BLaER1 (cell line): ENCODE data around the gene SLC37A1.

Source experiments
- H3K27ac ChIP-seq: shearing (Covaris generic); formaldehyde crosslinking; 2 replicates; pipeline ENCODE4 v1.8.1; 2022
- H3K27me3 ChIP-seq: shearing (Covaris generic); formaldehyde crosslinking; 2 replicates; pipeline ENCODE4 v1.8.1; 2022
- H3K36me3 ChIP-seq: shearing (Covaris generic); formaldehyde crosslinking; 2 replicates; pipeline ENCODE4 v1.8.1; 2022
- H3K4me1 ChIP-seq: shearing (Covaris generic); formaldehyde crosslinking; 2 replicates; pipeline ENCODE4 v1.8.1; 2022
- H3K4me2 ChIP-seq: shearing (Covaris generic); formaldehyde crosslinking; 2 replicates; pipeline ENCODE4 v1.8.1; 2022
- H3K4me3 ChIP-seq: shearing (Covaris generic); formaldehyde crosslinking; 2 replicates; pipeline ENCODE4 v1.8.1; 2022
- H3K9ac ChIP-seq: shearing (Covaris generic); formaldehyde crosslinking; 2 replicates; pipeline ENCODE4 v1.8.1; 2022
- H3K9me3 ChIP-seq: shearing (Covaris generic); formaldehyde crosslinking; 2 replicates; pipeline ENCODE4 v1.8.1; 2022
- H4K20me1 ChIP-seq: shearing (Covaris generic); formaldehyde crosslinking; 2 replicates; pipeline ENCODE4 v1.8.1; 2022
- Cebpa-rat ChIP-seq: shearing (Covaris generic); IDR thresholded peaks from 2 replicates; pipeline ENCODE4 v1.8.1; 2022

Gene SLC37A1

GRCh38 chr21:42518215-42518614 is 4.6 kb downstream of the SLC37A1 start:
- no peak for TF ChIP-seq Cebpa-rat
- Histone ChIP-seq H3K27ac (no peak overlapping the region), H3K4me2 (no peak overlapping the region), H3K4me3 (no peak overlapping the region), H3K36me3 (peaks cover 66% of the 10 kb centered on the region), H3K9me3 (no peaks in the 10 kb centered on the region), H3K27me3 (no peaks in the 10 kb centered on the region), H3K9ac (no peak overlapping the region; the same call in 1 of the 2 replicates), H3K4me1 (peaks cover 63% of the 10 kb centered on the region), H4K20me1 (peaks cover 11% of the 10 kb centered on the region; the same call in 1 of the 2 replicates)

- Histone ChIP-seq H3K36me3 (peaks cover 67% of the 10 kb centered on the region), H3K9ac (no peak overlapping the region), H3K4me3 (no peak overlapping the region), H3K9me3 (no peaks in the 10 kb centered on the region), H4K20me1 (peaks cover 11% of the 10 kb centered on the region; the same call in 1 of the 2 replicates), H3K27me3 (no peaks in the 10 kb centered on the region), H3K27ac (no peak overlapping the region), H3K4me2 (no peak overlapping the region), H3K4me1 (peaks cover 65% of the 10 kb centered on the region)
- TF ChIP-seq Cebpa-rat = no peak
Observed at GRCh38 chr21:42518626-42519025, 5.0 kb downstream of the SLC37A1 start.

- Histone ChIP-seq H3K36me3 (peaks cover 67% of the 10 kb centered on the region), H4K20me1 (peaks cover 6% of the 10 kb centered on the region; the same call in 1 of the 2 replicates), H3K4me1 (peaks cover 75% of the 10 kb centered on the region), H3K4me3 (no peak overlapping the region), H3K27ac (no peak overlapping the region), H3K9me3 (no peaks in the 10 kb centered on the region), H3K9ac (no peak overlapping the region), H3K4me2 (no peak overlapping the region), H3K27me3 (no peaks in the 10 kb centered on the region)
- no peak for TF ChIP-seq Cebpa-rat
Observed at GRCh38 chr21:42520628-42521253, 7.1 kb downstream of the SLC37A1 start.

- no peaks in the 10 kb centered on the region for H3K9me3 ChIP-seq
- TF ChIP-seq Cebpa-rat = no peak
- peaks cover 67% of the 10 kb centered on the region for H3K36me3 ChIP-seq
- H4K20me1 ChIP-seq = no peaks in the 10 kb centered on the region
- no peak overlapping the region for H3K4me3 ChIP-seq
- no peak overlapping the region for H3K27ac ChIP-seq
- no peaks in the 10 kb centered on the region for H3K27me3 ChIP-seq
- H3K4me1 ChIP-seq = peaks cover 75% of the 10 kb centered on the region
- H3K4me2 ChIP-seq = no peak overlapping the region
- H3K9ac ChIP-seq = no peak overlapping the region
Observed at GRCh38 chr21:42521384-42521783, 7.7 kb downstream of the SLC37A1 start.

GRCh38 chr21:42521805-42522204 is 8.2 kb downstream of the SLC37A1 start:
- Histone ChIP-seq H3K27ac (no peak overlapping the region), H3K9me3 (no peaks in the 10 kb centered on the region), H4K20me1 (no peaks in the 10 kb centered on the region), H3K36me3 (peaks cover 65% of the 10 kb centered on the region), H3K4me1 (peaks cover 75% of the 10 kb centered on the region), H3K4me2 (peak overlapping the region; percentile 95; the same call in 1 of the 2 replicates), H3K9ac (no peak overlapping the region), H3K4me3 (no peak overlapping the region), H3K27me3 (no peaks in the 10 kb centered on the region)
- TF ChIP-seq Cebpa-rat = no peak

- Histone ChIP-seq H3K4me3 (no peak overlapping the region), H3K27me3 (no peaks in the 10 kb centered on the region), H4K20me1 (no peaks in the 10 kb centered on the region), H3K9me3 (no peaks in the 10 kb centered on the region), H3K4me2 (peak overlapping the region; percentile 95), H3K9ac (no peak overlapping the region), H3K27ac (peak overlapping the region; percentile 93; the same call in 1 of the 2 replicates), H3K4me1 (peaks cover 75% of the 10 kb centered on the region), H3K36me3 (peaks cover 60% of the 10 kb centered on the region)
- no peak for TF ChIP-seq Cebpa-rat
Observed at GRCh38 chr21:42522271-42522670, 8.6 kb downstream of the SLC37A1 start.

GRCh38 chr21:42522771-42523170 is 9.1 kb downstream of the SLC37A1 start:
- H3K9ac ChIP-seq = no peak overlapping the region
- no peak overlapping the region for H3K4me3 ChIP-seq
- peaks cover 55% of the 10 kb centered on the region for H3K36me3 ChIP-seq
- no peaks in the 10 kb centered on the region for H3K9me3 ChIP-seq
- H3K27me3 ChIP-seq = no peaks in the 10 kb centered on the region
- peak overlapping the region; percentile 93 for H3K27ac ChIP-seq
- no peak for TF ChIP-seq Cebpa-rat
- H3K4me2 ChIP-seq = peak overlapping the region; percentile 95
- peaks cover 74% of the 10 kb centered on the region for H3K4me1 ChIP-seq
- H4K20me1 ChIP-seq = no peaks in the 10 kb centered on the region

GRCh38 chr21:42523211-42523610 is 9.6 kb downstream of the SLC37A1 start:
- no peaks in the 10 kb centered on the region for H3K9me3 ChIP-seq
- peak overlapping the region; percentile 95 for H3K4me2 ChIP-seq
- no peaks in the 10 kb centered on the region for H3K27me3 ChIP-seq
- H3K9ac ChIP-seq = peak overlapping the region; percentile 75
- H4K20me1 ChIP-seq = no peaks in the 10 kb centered on the region
- H3K27ac ChIP-seq = peak overlapping the region; percentile 93
- peaks cover 51% of the 10 kb centered on the region for H3K36me3 ChIP-seq
- no peak for TF ChIP-seq Cebpa-rat
- H3K4me3 ChIP-seq = no peak overlapping the region; the same call in 1 of the 2 replicates
- H3K4me1 ChIP-seq = peaks cover 78% of the 10 kb centered on the region

- no peaks in the 10 kb centered on the region for H3K9me3 ChIP-seq
- peak overlapping the region; percentile 93 for H3K27ac ChIP-seq
- no peaks in the 10 kb centered on the region for H3K27me3 ChIP-seq
- peak overlapping the region; percentile 95 for H3K4me2 ChIP-seq
- H4K20me1 ChIP-seq = no peaks in the 10 kb centered on the region
- peak overlapping the region; percentile 75 for H3K9ac ChIP-seq
- H3K4me1 ChIP-seq = peaks cover 85% of the 10 kb centered on the region
- peak overlapping the region; percentile 46 for H3K4me3 ChIP-seq
- peaks cover 44% of the 10 kb centered on the region for H3K36me3 ChIP-seq
- TF ChIP-seq Cebpa-rat = no peak
Observed at GRCh38 chr21:42523941-42524340, 10.3 kb downstream of the SLC37A1 start.

GRCh38 chr21:42524341-42525028 is 10.8 kb downstream of the SLC37A1 start:
- Histone ChIP-seq H3K27me3 (no peaks in the 10 kb centered on the region), H3K4me2 (peak overlapping the region; percentile 95), H3K9me3 (no peaks in the 10 kb centered on the region), H3K4me3 (peak overlapping the region; percentile 46), H3K9ac (peak overlapping the region; percentile 75), H4K20me1 (no peaks in the 10 kb centered on the region), H3K36me3 (peaks cover 38% of the 10 kb centered on the region), H3K4me1 (peaks cover 91% of the 10 kb centered on the region), H3K27ac (peak overlapping the region; percentile 93)
- TF ChIP-seq Cebpa-rat = peak; percentile 17; the same call in 1 of the 2 replicates
